Measurements from ENCODE around the gene TDRD9.

GRCh38 chr14:103973354-103973753, 45.1 kb downstream of the TDRD9 start:
- TF ChIP-seq EZH2 (optimal IDR thresholded peaks at IDR 0.05; ENCODE audit: low read depth, low read length) (no peak), CTCF (IDR thresholded peaks at IDR 0.05; ENCODE audit: low read length) (no peak)

All from MM.1S (cell line).